IPS-18a (cell line): ENCODE data around the gene GNAQ.

Experiments used
- H3K27ac ChIP-seq: one replicate; pipeline ENCODE4 v1.5.1; 2013; ENCODE audit warnings: low read length
- H3K27me3 ChIP-seq: one replicate; pipeline ENCODE4 v1.6.1; 2013; ENCODE audit warnings: mild to moderate bottlenecking, low read length; ENCODE audit not compliant: control insufficient read depth, insufficient read depth
- H3K36me3 ChIP-seq: one replicate; pipeline ENCODE4 v1.6.1; 2013; ENCODE audit warnings: low read depth, low read length; ENCODE audit not compliant: control insufficient read depth
- H3K4me1 ChIP-seq: one replicate; pipeline ENCODE4 v1.6.1; 2013; ENCODE audit warnings: low read depth, low read length; ENCODE audit not compliant: control insufficient read depth
- H3K4me3 ChIP-seq: one replicate; pipeline ENCODE4 v1.5.1; 2013; ENCODE audit warnings: low read length
- H3K9ac ChIP-seq: one replicate; pipeline ENCODE4 v1.6.1; 2013; ENCODE audit warnings: mild to moderate bottlenecking, low read length, moderate library complexity
- H3K9me3 ChIP-seq: one replicate; pipeline ENCODE4 v1.6.1; 2013; ENCODE audit warnings: low read depth, low read length; ENCODE audit not compliant: control insufficient read depth

The GNAQ gene

DNA sequence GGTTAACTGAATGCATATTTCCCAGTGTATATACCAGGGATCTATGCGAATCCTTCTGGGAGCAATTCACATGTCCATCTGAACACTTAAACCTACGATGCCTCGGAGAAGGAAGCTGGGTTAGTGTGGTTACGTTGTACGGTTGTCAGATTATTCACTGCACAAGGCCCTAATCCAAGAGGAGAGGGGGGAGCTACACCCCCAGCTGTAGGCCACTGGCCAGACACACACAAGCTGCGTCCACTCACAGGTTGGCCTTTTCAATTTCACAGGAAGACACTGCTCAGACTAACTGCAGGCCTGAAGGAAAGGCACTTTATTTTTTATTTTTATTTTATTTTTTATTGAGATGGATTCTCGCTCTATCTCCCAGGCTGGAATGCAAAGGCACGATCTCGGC is 199.0 kb downstream of the GNAQ start:
- Histone ChIP-seq H3K36me3 (no peaks in the 10 kb centered on the region), H3K4me1 (no peaks in the 10 kb centered on the region), H3K27ac (no peak overlapping the region), H3K4me3 (no peak overlapping the region), H3K27me3 (no peaks in the 10 kb centered on the region), H3K9ac (no peak overlapping the region), H3K9me3 (no peaks in the 10 kb centered on the region)

DNA sequence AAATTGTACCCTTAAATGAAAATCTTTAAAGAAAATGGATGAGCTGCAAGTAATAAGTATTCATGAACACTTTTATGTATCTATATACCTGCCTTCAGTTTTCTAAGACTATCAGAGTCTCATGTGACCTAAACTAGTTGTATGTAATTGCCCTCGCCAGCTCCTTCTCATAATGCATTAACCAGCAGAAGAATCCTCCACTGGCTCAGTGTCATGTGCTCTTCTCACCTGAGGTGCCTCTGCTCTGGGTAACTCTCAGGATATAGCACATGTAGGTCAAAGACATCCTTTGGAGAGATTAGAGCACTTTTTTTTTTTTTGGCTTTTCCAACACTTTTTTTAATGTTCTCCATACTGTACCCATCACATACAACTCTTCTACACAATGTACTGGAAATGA is 199.8 kb downstream of the GNAQ start:
- H3K27me3 ChIP-seq = no peaks in the 10 kb centered on the region
- H3K4me3 ChIP-seq = no peak overlapping the region
- H3K36me3 ChIP-seq = no peaks in the 10 kb centered on the region
- no peak overlapping the region for H3K9ac ChIP-seq
- H3K9me3 ChIP-seq = no peaks in the 10 kb centered on the region
- no peak overlapping the region for H3K27ac ChIP-seq
- no peaks in the 10 kb centered on the region for H3K4me1 ChIP-seq

DNA sequence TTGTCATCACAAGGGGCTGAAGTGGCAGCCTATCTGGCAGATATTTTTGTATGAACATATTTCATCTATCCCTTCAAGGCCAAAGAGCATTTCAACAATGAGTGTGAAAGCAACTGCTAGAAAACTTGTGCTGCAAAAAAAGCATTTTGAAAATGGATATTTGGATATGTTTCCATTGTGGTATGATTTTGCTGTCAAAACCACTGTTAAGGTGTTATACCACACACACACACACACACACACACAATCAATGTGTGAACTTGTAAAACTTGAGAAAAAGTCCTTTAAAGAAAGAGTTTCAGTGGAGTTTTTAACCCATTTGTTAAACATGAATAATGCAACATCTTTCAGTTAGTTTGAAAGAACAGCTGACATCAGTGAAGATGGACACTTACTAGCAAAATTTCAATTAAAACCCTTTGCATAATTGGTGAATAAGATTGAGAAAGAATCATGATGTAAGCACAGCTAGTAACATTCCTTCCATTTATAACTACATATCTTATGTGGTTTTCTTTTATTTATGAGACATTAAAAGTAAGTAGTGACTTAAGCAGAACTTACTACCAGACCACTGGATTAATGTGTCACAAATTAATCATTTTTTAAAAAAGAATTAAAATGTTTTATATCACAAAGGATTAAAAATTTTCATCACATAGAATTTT is 200.9 kb downstream of the GNAQ start:
- no peak overlapping the region for H3K27ac ChIP-seq
- no peak overlapping the region for H3K9ac ChIP-seq
- H3K4me1 ChIP-seq = no peaks in the 10 kb centered on the region
- no peaks in the 10 kb centered on the region for H3K36me3 ChIP-seq
- no peak overlapping the region for H3K4me3 ChIP-seq
- no peaks in the 10 kb centered on the region for H3K27me3 ChIP-seq
- H3K9me3 ChIP-seq = no peaks in the 10 kb centered on the region

DNA sequence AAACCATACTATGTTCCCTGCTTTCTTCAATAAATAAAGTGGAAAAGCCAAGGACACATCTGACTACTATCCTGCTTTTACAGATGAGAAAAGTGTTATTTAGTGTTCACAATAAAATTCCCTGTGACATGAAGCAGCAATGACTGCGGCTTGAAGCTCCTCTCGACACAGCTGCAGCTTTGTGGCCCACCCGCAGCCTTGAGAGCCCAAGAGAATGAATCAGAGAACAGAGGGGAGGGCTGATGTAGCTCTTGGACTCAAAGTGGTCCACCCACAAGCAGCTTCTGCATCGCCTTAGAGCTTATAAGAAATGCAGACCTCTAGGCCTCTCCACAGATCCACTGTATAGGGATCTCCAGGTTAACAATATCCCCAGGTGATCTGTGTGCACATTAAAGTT is 202.2 kb downstream of the GNAQ start:
- Histone ChIP-seq H3K27me3 (no peaks in the 10 kb centered on the region), H3K4me3 (no peak overlapping the region), H3K4me1 (no peaks in the 10 kb centered on the region), H3K9me3 (no peaks in the 10 kb centered on the region), H3K27ac (no peak overlapping the region), H3K9ac (no peak overlapping the region), H3K36me3 (no peaks in the 10 kb centered on the region)

DNA sequence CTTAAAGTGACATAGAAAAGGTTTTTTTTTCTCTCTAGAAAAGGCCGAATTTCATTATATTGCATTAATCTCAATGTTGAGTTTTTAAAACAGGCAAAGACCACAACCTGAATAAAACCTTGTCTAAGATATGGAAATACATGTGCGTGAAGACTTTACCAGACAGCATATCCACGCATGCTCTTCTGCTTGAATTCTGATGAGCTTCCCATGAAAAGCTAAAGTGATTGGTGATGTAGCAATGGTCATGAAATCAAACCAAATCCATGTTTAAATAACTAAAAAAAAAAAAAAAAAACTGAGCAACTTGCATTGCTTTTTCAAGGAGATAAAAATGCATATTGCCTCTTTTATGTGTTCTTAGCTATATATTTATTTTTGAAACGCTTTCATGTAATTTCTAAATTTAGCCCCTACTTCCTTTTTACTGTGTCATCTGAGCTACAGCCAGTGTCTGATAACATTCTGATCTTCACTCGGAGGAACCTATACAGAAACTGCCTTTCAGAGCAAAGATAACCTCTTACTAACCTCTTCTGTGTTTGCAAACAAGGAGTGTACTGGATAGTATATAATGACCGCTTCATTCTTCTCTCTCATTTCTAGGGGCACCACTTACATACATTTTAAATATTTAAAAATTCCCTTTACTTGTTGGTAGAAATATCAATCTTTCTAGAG is 204.4 kb downstream of the GNAQ start:
- Histone ChIP-seq H3K9ac (no peak overlapping the region), H3K4me3 (no peak overlapping the region), H3K27ac (no peak overlapping the region), H3K27me3 (no peaks in the 10 kb centered on the region), H3K4me1 (no peaks in the 10 kb centered on the region), H3K9me3 (no peaks in the 10 kb centered on the region), H3K36me3 (no peaks in the 10 kb centered on the region)

DNA sequence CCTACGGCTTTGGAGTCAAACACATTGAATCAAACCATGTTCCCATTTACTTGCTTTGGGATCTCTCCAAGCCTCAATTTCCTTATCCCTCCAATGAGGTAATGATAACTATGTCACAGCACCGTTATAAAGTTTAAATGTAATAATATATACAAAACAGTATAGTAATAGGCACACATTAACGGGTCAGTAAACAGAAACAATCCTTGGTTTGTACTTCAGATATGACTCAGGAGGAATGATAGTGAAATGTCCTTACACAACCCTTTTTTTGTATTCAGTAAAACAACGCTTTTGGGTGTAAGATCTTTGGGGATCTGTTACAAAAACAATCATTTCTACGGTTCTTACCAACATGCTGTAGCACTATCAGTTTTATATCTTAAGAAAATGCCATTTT is 205.0 kb downstream of the GNAQ start:
- Histone ChIP-seq H3K4me1 (no peaks in the 10 kb centered on the region), H3K9me3 (no peaks in the 10 kb centered on the region), H3K27ac (no peak overlapping the region), H3K27me3 (no peaks in the 10 kb centered on the region), H3K4me3 (no peak overlapping the region), H3K9ac (no peak overlapping the region), H3K36me3 (no peaks in the 10 kb centered on the region)

DNA sequence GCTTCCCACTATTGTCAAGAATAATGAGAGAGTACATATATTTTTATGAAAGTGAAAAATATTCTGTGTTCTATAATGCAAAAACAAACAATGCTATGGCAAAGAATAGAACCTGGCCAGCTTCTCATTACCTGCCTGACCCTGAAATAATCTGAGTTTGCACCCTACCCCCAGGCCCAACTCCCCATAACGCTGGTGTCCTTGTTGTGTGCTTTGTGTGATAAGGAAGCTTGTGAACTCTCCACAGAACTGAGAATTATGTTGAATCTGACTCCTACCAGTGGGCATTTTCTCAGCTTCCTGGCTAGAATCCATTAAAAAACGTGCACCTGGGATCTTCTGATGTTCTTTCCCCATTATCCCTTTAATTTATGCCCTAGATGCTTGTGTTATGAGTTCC is 205.5 kb downstream of the GNAQ start:
- H3K27ac ChIP-seq = no peak overlapping the region
- no peaks in the 10 kb centered on the region for H3K36me3 ChIP-seq
- H3K27me3 ChIP-seq = no peaks in the 10 kb centered on the region
- no peak overlapping the region for H3K4me3 ChIP-seq
- no peak overlapping the region for H3K9ac ChIP-seq
- H3K4me1 ChIP-seq = no peaks in the 10 kb centered on the region
- H3K9me3 ChIP-seq = no peaks in the 10 kb centered on the region

DNA sequence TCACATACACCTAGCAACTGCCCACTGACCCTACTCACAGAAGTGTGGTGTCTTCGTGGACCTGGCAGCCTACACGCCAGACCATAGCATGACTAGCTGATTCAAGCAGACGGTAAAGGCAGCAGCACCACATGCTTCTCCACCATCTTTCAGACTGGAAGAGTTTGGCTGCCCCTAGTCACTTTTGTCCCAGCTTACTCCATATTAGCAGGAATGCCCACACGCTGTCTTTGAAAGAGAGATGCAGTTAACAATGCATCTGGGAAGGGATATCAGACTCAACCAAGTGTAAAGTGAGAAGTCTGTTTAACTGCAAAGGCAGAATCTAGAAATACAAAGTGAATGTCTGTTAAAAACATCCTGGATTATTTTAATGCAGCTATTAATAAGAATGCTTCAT is 206.2 kb downstream of the GNAQ start:
- Histone ChIP-seq H3K27ac (no peak overlapping the region), H3K9ac (no peak overlapping the region), H3K9me3 (no peaks in the 10 kb centered on the region), H3K4me1 (no peaks in the 10 kb centered on the region), H3K36me3 (no peaks in the 10 kb centered on the region), H3K4me3 (no peak overlapping the region), H3K27me3 (no peaks in the 10 kb centered on the region)

DNA sequence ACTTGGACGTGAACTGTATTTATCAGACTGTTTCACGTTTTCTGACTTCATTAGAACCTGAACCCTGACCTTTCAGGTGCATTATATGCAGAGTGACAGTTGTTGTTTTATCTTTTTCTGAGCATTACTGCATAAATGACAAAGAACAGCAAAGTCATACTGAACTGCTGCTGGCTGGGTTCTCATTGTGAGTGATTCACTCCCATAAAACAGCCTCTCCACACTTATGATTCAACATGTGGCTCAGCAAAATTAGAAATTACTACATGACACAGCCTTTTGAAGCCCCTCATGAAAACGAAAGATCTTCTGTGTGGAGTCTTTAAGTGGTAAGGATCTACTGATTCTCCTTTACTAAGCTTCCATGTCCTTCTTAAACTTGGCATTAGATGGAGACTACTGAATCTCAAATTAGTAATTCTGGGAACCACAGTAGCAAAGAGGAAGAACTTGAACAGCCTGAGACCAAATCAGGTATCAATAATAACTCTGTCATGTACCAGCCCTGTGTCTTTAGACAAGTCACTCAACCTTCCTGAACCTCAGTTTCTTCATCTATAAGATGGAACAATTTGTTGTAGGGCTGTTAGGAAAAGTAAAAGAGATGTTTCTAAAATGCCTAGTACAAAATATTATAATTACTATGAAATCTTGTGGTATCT is 211.2 kb downstream of the GNAQ start:
- Histone ChIP-seq H3K9me3 (no peaks in the 10 kb centered on the region), H3K27ac (no peak overlapping the region), H3K36me3 (no peaks in the 10 kb centered on the region), H3K4me1 (no peaks in the 10 kb centered on the region), H3K9ac (no peak overlapping the region), H3K4me3 (no peak overlapping the region), H3K27me3 (no peaks in the 10 kb centered on the region)

DNA sequence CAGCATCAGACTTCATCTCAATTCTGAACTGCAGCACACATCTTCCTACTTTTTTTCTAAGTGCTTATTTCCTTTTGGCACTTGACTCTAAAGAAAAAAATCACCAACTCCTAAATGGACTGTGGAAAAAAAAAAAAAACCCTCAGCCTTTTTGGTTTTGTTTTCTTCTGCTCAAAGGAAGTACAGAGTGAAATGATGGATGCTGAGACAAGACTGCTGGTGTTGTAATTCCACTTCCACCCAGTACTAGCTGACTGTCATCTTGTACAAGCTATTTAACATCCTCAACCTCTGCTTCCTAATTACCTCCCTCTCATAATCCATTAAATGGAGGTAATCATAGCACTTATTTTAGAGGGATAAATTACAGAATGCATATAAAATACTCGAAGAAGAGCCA is 212.0 kb downstream of the GNAQ start:
- no peaks in the 10 kb centered on the region for H3K9me3 ChIP-seq

DNA sequence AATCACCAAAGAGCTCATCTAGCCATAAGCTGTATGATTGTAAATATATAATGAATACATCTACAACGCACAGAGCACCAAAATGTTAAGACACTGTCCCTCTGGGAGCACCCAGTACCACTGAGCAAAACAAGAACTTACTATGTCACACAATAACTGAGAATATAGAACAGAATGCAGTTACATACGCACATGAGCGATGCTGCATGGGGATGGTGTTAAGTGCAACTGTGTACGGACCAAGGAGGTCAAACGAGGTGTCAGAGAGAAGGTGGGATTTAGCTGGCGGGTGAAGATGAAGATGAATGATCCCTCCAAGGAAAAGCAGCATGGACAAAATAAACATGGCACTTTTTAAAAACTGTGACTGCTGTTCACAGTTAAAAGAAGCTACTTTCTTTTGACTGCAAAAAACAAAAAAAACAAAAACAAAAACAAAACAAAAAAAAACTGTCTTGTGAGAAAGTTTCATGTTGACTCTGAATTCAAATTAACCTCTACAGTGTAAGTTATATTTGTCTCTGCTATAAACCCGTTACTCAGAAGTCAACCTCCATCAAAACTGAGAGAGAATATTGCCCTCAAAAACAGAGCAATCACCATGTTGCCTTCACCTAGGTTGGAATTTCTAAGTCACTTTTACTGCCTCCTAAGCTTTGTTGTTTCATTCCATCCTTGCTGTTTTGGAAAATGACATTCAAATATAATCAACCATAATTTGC is 213.9 kb downstream of the GNAQ start:
- H3K4me1 ChIP-seq = no peaks in the 10 kb centered on the region
- H3K27me3 ChIP-seq = no peaks in the 10 kb centered on the region
- no peak overlapping the region for H3K4me3 ChIP-seq
- H3K9ac ChIP-seq = no peak overlapping the region
- peaks cover 8% of the 10 kb centered on the region for H3K36me3 ChIP-seq
- no peaks in the 10 kb centered on the region for H3K9me3 ChIP-seq
- H3K27ac ChIP-seq = no peak overlapping the region

More for the DNA sequence above, 212.0 kb downstream of the GNAQ start:
- Histone ChIP-seq H3K36me3 (peaks cover 4% of the 10 kb centered on the region), H3K4me3 (no peak overlapping the region), H3K27ac (no peak overlapping the region), H3K27me3 (no peaks in the 10 kb centered on the region), H3K4me1 (no peaks in the 10 kb centered on the region), H3K9ac (no peak overlapping the region)
